Adrenal gland (tissue), 5 donors: Measurements from ENCODE around the gene KDM4B.

Experiments
- CTCF ChIP-seq, 6 experiments: fragments of 450-650 bp in 4 of 6; fragments of 200-600 bp in 2 of 6; sonication (generic) in 1 of 6; IDR thresholded peaks; 1 replicate in 5 of 6; 2 replicates in 1 of 6; pipeline versions ENCODE4 v1.5.1 to v1.8.0; 2016 to 2021; ENCODE audit warnings: antibody characterized with exemption in 6 of 6, mild to moderate bottlenecking in 2 of 6, moderate library complexity in 1 of 6
- POLR2A ChIP-seq, 2 donors: fragments of 450-650 bp; IDR thresholded peaks; one replicate each; pipeline ENCODE4 v1.6.1; 2017; ENCODE audit warnings: antibody characterized with exemption in 2 of 2, mild to moderate bottlenecking in 2 of 2, moderate library complexity in 1 of 2
- donor health status: DM: no; HTN: no; CAD: no.

GRCh38 chr19:5138606-5139582, 170.0 kb downstream of the KDM4B start:
- TF ChIP-seq POLR2A (IDR thresholded peaks at IDR 0.05) (no peak), CTCF (IDR thresholded peaks at IDR 0.05) (no peak)
